Stomach smooth muscle (tissue), 2 donors: ENCODE measurements around the gene KCNQ2.

Experiments used
- H3K27ac ChIP-seq: one replicate; pipeline ENCODE4 v1.7.0; 2013; ENCODE audit warnings: mild to moderate bottlenecking, low read length, inconsistent platforms
- H3K27me3 ChIP-seq, 2 donors: one replicate each; pipeline ENCODE4 v1.7.0; 2013; ENCODE audit warnings: low read length in 2 of 2; ENCODE audit not compliant: insufficient read depth in 2 of 2, control insufficient read depth in 1 of 2
- H3K36me3 ChIP-seq, 2 donors: one replicate each; pipeline ENCODE4 v1.7.0; 2013; ENCODE audit warnings: low read length in 2 of 2; ENCODE audit not compliant: control insufficient read depth in 2 of 2, insufficient read depth in 2 of 2
- H3K4me1 ChIP-seq: one replicate; pipeline ENCODE4 v1.7.0; 2013; ENCODE audit warnings: low read length; ENCODE audit not compliant: control insufficient read depth, insufficient read depth
- H3K4me3 ChIP-seq, 2 donors: one replicate each; pipeline ENCODE4 v1.7.0; 2013; ENCODE audit warnings: low read length in 2 of 2
- H3K9ac ChIP-seq, 2 donors: one replicate each; pipeline ENCODE4 v1.7.0; 2013; ENCODE audit warnings: low read length in 2 of 2, mild to moderate bottlenecking in 1 of 2
- H3K9me3 ChIP-seq, 2 donors: one replicate each; pipeline ENCODE4 v1.7.0; 2013; ENCODE audit warnings: low read length in 2 of 2; ENCODE audit not compliant: control insufficient read depth in 2 of 2
- donor health status: healthy.
- donor health status: Pancreatic carcinoma.

Gene KCNQ2

DNA sequence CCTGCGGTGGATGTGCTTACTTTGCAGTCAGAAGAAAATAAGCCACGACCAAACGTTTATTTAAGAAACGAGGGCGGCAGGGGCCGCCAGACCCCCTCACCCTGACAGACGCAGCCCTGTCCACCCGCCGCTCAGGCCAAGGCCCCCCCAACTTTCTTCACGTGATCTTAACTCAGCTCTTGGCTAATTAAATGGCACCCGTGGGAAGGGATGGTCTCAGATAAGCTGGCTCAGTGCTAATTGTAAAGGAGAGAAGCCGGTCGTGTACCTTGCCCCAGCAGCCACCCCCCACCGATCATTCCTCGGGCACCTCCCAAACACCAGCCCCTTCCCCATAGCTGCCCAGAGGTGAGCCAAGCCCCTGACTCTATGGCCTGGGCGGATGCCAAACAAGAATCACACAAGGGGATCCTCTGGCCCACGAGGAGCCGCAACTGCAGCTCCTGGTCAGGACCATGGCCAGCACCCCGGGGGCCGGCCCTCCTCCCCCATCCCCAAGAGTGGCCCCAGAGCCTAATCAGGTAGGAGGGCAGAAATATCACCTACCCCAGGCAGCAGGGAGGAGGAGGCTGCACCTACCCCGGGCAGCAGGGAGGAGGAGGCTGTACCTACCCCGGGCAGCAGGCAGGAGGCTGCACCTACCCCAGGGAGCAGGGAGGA, 11.2 kb downstream of the KCNQ2 start:
- Histone ChIP-seq H3K9ac (no peak overlapping the region), H3K9me3 (no peaks in the 10 kb centered on the region), H3K27ac (no peak overlapping the region), H3K36me3 (no peaks in the 10 kb centered on the region), H3K4me3 (no peak overlapping the region), H3K4me1 (peaks cover 4% of the 10 kb centered on the region), H3K27me3 (peaks cover 25 to 31% of the 10 kb centered on the region in 2 donors)

DNA sequence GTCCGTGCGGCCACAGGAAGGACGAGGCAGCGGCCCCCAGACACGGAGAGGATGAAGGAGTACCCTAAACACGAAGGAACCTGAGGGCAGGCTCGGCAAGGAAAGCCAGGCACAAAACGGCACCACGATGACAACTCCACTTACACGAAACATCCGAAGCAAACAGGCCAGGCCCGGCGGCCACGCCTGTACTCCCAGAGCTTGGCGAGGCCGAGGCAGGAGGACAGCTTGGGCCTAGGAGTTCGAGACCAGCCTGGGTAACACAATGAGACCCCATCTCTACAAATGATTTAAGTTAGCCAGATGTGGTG, 13.4 kb downstream of the KCNQ2 start:
- H3K27ac ChIP-seq: no peak overlapping the region
- H3K27me3 ChIP-seq: peaks cover 41 to 44% of the 10 kb centered on the region in 2 donors
- H3K9me3 ChIP-seq: no peaks in the 10 kb centered on the region
- H3K36me3 ChIP-seq: no peaks in the 10 kb centered on the region
- H3K4me3 ChIP-seq: no peak overlapping the region
- no peak overlapping the region for H3K9ac ChIP-seq
- H3K4me1 ChIP-seq: peaks cover 4% of the 10 kb centered on the region

DNA sequence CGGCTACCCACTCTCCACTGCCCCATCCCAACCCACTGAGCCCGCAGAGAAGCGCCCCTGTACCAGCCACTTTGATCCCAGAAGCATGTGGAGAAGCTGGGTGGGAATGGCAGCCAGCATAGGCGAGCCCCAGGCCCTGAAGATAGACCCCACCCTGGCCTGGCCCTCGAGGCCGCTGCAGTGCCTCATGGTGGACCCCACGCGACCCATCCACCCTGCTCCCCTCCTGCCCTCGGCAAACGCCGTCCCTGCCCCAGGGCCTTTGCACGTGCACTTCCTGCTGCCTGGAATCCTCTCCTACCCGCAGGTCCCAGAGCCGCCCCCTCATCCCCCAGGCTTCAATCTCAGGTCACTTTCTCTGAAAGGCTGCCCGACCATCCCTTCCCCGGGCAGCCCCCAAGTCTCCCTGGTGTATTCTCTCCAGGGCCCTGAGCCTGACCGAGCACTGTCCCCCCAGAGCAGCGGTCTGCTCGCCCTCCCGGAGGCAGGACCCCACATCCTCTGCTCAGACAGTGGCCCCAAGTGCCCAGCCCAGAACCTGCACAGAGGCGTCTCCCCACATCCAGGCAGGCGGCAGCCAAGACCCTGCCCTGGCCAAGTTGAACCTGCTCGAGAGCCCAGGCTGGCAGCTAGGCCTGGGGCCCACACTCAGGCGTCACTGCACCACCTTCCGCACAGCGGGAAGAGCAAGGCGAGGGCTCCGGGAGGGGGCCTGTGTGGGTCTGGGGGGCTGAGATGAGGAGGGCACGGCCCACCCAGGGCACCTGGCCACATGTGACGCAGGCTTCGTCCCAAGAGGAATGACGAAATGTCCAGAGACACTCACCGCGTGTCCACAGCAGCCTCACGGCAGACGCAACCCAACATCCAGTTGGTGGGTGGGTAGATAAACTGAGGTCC, 14.0 kb downstream of the KCNQ2 start:
- Histone ChIP-seq H3K4me3 (no peak overlapping the region), H3K9ac (no peak overlapping the region), H3K27me3 (peaks cover 46 to 48% of the 10 kb centered on the region in 2 donors), H3K4me1 (peaks cover 6% of the 10 kb centered on the region), H3K9me3 (no peaks in the 10 kb centered on the region), H3K36me3 (no peaks in the 10 kb centered on the region), H3K27ac (no peak overlapping the region)

DNA sequence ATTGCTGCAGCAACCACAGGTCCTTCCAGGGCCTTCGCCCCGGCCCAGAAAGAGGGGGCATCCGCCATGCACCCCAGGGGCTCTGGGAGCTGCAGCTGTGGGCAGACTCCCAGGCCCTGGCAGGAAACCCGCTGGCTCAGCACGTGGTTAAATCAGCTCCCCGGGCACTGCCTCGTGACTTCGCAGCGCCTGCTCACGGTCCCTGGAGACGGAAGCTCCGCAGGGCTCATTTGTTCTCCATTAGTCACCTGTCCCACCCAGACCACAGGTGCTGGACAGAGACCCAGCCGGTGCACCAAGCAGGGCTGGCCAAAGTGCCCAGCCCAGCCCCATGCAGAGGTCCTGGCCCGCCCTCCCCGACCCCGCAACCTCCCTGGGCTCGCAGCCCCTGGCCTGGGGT, 14.7 kb downstream of the KCNQ2 start:
- H3K27me3 ChIP-seq: peaks cover 43 to 52% of the 10 kb centered on the region in 2 donors
- H3K4me1 ChIP-seq: peaks cover 8% of the 10 kb centered on the region
- no peak overlapping the region for H3K9ac ChIP-seq
- no peaks in the 10 kb centered on the region for H3K36me3 ChIP-seq
- H3K9me3 ChIP-seq: no peaks in the 10 kb centered on the region
- H3K4me3 ChIP-seq: no peak overlapping the region
- no peak overlapping the region for H3K27ac ChIP-seq

DNA sequence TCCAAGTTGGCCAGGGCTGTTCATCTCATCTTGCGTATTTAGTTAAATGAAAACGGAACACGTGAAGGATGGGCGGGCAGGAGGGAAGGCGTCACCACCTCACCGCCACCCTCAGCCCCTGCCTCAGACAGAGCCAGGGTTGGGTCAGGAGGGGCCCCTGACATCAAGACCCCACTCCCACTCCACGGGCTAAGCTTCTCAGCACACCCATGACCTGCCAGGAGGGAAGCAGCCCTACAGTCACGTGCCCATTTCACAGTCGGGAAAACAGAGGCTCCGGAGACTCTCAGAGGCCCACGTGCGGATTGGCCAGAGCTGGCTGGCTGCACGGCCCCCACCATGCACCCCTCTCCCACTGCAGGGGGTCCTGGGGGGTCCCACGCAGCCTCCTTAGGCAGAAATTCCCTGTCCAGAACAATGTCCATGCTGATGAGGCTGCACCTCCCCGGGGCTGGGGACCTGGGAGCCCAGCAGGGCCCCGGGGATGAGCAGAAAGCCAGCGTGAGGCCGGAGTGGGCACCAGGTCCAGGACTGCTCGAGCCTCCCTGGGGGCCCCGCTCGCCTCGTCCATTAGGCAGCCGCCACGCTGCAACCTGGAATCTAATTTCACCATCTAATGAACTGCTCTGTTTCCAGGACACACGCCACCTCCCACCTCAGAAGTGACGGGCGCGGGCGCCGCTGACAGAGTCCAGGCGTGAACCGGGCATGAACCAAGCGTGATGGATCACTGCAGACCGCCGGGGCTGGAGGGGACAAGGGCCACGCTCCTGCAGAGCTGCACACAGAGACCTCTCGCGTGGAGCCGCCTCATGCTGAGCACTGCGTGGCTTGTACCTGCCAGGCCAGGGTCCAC, 15.8 kb downstream of the KCNQ2 start:
- Histone ChIP-seq H3K9ac (no peak overlapping the region), H3K4me3 (no peak overlapping the region), H3K27me3 (peaks cover 42 to 57% of the 10 kb centered on the region in 2 donors), H3K9me3 (no peaks in the 10 kb centered on the region), H3K36me3 (no peaks in the 10 kb centered on the region), H3K27ac (no peak overlapping the region), H3K4me1 (peaks cover 8% of the 10 kb centered on the region)

DNA sequence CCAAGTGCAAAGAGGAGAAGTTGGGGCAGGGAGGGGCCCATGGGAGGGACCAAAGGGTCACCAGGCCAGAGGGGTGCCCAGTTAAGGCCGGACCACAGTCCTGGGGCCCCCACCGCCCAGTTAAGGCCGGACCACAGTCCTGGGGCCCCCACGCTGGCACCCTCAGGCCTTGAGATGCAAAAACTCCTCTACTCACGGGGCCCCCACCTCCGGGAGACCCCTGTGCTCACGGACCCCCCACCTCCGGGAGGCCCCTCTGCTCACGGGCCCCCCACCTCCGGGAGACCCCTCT, 16.9 kb downstream of the KCNQ2 start:
- Histone ChIP-seq H3K9me3 (no peaks in the 10 kb centered on the region), H3K27ac (no peak overlapping the region), H3K9ac (no peak overlapping the region), H3K4me3 (no peak overlapping the region), H3K27me3 (peaks cover 40 to 52% of the 10 kb centered on the region in 2 donors), H3K36me3 (no peaks in the 10 kb centered on the region), H3K4me1 (peaks cover 8% of the 10 kb centered on the region)

DNA sequence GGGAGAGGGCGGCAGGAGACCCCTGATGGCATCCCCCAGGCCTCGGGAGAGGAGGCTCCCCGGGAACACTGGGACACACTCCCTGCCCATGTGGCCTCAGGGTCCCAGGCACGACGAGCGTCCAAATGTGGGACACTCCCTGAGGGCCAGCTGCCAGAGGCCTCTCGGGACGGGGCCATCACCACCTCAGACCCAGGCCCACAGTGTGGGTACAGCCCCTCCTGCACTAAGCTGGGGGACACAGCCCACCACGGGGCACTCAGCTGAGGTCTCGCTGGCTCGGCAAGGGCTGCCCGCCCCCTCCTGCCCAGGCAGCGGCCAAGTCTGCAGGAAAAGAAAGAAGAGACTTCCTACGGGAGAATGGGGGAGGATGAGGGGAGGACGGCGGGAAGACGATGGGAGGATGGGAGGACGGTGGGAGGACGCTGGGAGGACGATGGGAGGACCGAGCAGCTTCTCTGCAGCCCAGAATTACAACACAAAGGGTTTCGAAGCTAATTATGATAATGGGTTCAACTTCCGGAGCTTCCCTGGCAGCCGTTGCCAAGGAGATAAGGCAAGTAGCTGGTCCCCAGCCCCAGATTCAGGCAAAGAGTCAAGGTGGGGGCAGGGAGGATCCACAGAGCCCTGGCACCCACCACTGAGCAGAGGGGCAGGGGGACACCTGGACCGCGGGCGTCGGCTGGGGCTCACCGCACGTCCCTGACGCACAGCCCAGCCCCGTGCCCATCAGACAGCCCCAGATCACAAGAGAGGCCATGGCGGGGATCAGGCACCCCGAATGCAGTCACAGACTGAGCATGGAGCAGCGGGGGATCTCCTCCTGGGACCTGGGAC, 17.5 kb downstream of the KCNQ2 start:
- peaks cover 35 to 52% of the 10 kb centered on the region in 2 donors for H3K27me3 ChIP-seq
- no peak overlapping the region for H3K9ac ChIP-seq
- H3K9me3 ChIP-seq: no peaks in the 10 kb centered on the region
- H3K4me1 ChIP-seq: peaks cover 8% of the 10 kb centered on the region
- no peak overlapping the region for H3K27ac ChIP-seq
- H3K4me3 ChIP-seq: no peak overlapping the region
- no peaks in the 10 kb centered on the region for H3K36me3 ChIP-seq

DNA sequence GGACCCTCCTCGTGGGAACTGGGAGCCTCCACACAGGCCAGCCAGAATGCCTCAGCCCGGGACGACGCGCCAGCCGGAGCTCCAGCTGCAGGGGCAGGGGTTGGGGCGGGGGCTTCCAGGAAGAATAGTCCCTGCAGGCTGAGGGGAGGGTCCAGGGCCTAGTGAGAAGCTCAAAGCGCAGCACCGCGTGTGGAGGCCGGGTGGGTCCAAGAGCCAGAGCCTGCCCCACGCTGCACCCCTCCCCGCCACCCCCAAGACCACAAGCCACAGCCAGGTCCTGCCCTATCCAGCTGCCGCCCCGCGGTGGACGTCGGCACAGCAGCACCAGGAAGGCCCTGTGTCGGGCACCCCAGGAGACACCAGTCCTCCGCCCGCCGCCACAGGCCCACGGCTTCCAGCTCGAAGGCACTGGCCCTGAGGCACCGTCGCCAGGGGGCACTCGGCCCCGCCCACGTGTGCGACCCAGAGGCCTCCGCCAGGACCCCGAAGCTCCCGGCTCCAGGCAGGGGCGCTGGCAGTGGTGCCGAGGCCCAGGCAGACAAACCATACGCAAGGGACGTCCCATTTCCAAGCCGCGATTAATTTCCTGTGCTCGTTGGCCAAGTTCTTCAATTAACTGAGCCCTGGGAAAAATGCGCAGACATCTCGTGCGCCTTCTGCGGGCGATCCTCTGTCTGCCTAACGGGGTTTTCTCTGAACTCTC, 19.5 kb downstream of the KCNQ2 start:
- H3K27ac ChIP-seq: no peak overlapping the region
- no peaks in the 10 kb centered on the region for H3K36me3 ChIP-seq
- H3K27me3 ChIP-seq: peaks cover 49 to 60% of the 10 kb centered on the region in 2 donors
- no peak overlapping the region for H3K4me3 ChIP-seq
- H3K9me3 ChIP-seq: no peaks in the 10 kb centered on the region
- H3K9ac ChIP-seq: no peak overlapping the region
- H3K4me1 ChIP-seq: peaks cover 8% of the 10 kb centered on the region

DNA sequence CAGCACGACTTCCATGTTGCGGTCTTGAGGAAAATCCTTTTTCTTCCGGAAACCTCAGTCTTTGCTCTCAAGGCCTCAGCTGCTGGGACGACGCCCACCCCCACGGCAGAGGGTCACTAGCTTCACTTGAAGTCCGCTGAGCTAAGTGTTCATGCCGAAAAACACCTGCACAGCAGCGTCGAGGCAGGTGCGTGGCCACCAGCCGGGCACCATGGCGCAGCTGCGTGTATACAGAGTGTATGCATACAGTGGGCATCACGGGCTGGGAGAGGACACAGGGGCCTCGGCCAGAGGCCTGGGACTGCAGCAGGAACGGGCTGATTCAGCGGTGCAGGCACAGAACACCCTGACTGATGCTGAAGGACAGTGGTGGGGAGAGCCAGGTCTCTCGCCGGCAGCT, 20.1 kb downstream of the KCNQ2 start:
- no peak overlapping the region for H3K4me3 ChIP-seq
- no peak overlapping the region for H3K27ac ChIP-seq
- H3K4me1 ChIP-seq: peaks cover 7% of the 10 kb centered on the region
- H3K9me3 ChIP-seq: no peaks in the 10 kb centered on the region
- H3K9ac ChIP-seq: no peak overlapping the region
- H3K36me3 ChIP-seq: no peaks in the 10 kb centered on the region
- peaks cover 47 to 60% of the 10 kb centered on the region in 2 donors for H3K27me3 ChIP-seq

DNA sequence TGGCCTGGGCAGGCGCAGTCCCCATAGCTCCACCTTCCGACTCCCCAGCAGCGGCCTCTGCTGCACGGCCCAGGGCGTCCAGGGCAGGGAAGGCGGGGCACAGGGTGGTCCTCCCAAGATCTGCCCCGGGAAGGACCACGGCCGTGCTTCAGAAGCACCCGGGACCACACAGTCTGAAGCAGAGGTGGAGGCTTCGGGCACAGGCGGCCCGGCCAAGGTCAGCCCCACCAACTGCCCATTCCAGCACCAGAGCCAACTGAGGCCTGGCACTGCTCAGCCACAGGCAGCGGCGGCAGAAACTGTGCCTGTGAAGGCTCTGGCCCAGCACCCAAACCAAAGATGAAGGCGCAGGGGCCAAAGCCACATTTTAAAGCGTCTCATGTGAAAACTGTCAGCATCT, 20.6 kb downstream of the KCNQ2 start:
- H3K9me3 ChIP-seq: no peaks in the 10 kb centered on the region
- no peak overlapping the region for H3K9ac ChIP-seq
- H3K36me3 ChIP-seq: no peaks in the 10 kb centered on the region
- H3K27me3 ChIP-seq: peaks cover 48 to 63% of the 10 kb centered on the region in 2 donors
- no peak overlapping the region for H3K4me3 ChIP-seq
- peaks cover 4% of the 10 kb centered on the region for H3K4me1 ChIP-seq
- no peak overlapping the region for H3K27ac ChIP-seq
